Adipocyte (in vitro differentiated cells): ENCODE data around the gene VWA5A.
A peak's percentile ranks its signal among the peaks of the same experiment; 100 is the strongest.

ENCODE experiments used
- DNase-seq: peaks from one replicate; pipeline ENCODE4 v3.0.0-alpha.2; 2015; ENCODE audit warnings: low read depth
- H3K27me3 ChIP-seq: replicated peaks from 2 replicates; pipeline ENCODE4 v1.7.0; 2013; ENCODE audit warnings: mild to moderate bottlenecking, low read length, moderate library complexity; ENCODE audit not compliant: control insufficient read depth, insufficient read depth
- H3K36me3 ChIP-seq: 2 replicates; pipeline ENCODE4 v1.7.0; 2013; ENCODE audit warnings: low read length, mild to moderate bottlenecking, moderate library complexity; ENCODE audit not compliant: control insufficient read depth, insufficient read depth, severe bottlenecking
- H3K4me1 ChIP-seq: 2 replicates; pipeline ENCODE4 v1.7.0; 2013; ENCODE audit warnings: mild to moderate bottlenecking, low read length, moderate library complexity; ENCODE audit not compliant: control insufficient read depth, insufficient read depth
- H3K4me3 ChIP-seq: 2 replicates; pipeline ENCODE4 v1.7.0; 2013; ENCODE audit warnings: mild to moderate bottlenecking, low read length, moderate library complexity
- H3K9ac ChIP-seq: 2 replicates; pipeline ENCODE4 v1.7.0; 2013; ENCODE audit warnings: mild to moderate bottlenecking, low read length, moderate library complexity
- H3K9me3 ChIP-seq: 2 replicates; pipeline ENCODE4 v1.7.0; 2013; ENCODE audit warnings: mild to moderate bottlenecking, low read length, moderate library complexity; ENCODE audit not compliant: control insufficient read depth

Gene VWA5A

DNA sequence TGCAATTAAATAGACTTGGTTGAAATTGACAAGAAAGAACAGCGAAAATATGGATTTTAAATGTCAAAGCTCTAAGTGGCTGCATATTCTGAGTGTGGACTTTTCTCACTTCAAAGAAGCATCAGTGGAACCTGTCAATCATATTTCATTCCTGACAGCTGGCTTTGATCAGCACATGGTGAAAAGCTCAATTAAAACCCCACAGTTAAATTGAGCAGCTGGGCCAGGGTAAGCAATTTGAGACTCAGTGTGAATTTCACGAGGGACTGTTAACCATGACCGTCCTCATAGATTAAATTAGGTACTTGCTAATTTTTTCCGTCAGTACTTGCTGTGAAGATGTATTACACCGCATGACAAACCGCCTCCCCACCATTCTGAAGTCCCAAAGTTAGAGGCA is 56.9 kb downstream of the VWA5A start:
- no peaks in the 10 kb centered on the region for H3K27me3 ChIP-seq
- no peaks in the 10 kb centered on the region for H3K36me3 ChIP-seq
- no peaks in the 10 kb centered on the region for H3K4me1 ChIP-seq
- no peak for DNase-seq
- H3K4me3 ChIP-seq = no peak overlapping the region
- no peaks in the 10 kb centered on the region for H3K9me3 ChIP-seq
- H3K9ac ChIP-seq = no peak overlapping the region

DNA sequence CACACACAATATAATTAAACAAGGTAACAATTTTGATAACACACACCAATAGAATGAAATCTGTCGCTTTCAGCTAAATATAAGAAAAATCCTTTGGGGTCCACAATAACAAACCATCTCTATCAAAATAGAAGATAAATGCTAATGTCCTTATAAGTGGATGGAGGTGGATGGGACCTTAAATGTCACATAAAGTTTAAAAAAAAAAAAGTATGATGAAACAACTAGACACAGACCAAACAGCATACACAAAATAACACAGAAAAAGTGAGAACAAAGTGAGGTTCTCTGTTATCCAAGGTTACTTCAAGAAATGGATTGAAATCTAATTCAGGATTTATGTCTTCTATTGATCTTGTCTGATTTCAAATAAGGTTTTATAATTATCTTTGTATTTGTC is 57.3 kb downstream of the VWA5A start:
- Histone ChIP-seq H3K4me3 (no peak overlapping the region), H3K27me3 (no peaks in the 10 kb centered on the region), H3K4me1 (no peaks in the 10 kb centered on the region)

DNA sequence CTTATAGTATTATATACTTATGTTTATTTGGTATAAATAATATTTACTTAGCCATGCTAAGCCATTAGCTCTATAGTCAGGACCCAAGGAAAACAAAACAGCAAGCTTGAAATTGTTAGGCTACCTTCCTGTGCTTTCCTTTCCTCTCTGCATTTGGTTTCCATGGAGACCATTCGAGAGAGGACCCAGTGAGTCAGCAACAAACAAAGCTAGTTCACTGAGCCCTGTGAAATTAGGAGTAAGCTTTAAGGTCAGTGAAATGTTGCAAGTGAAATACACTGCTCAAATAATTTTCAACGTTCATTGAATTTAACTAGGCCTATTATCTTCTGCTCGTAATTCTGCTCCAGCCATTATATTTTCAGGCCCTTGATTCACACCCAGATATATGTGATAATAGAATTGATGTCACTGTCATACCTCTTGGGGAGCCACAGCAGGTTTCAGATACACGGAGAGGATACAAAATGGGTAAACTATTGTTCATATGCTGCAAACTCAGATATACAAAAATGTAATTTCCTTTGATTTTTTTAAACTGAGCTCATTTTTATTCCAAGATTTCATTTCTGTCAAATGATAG is 58.8 kb downstream of the VWA5A start:
- peak; percentile 93 for DNase-seq

More for the DNA sequence above, 57.3 kb downstream of the VWA5A start:
- Histone ChIP-seq H3K36me3 (no peaks in the 10 kb centered on the region), H3K9me3 (no peaks in the 10 kb centered on the region), H3K9ac (no peak overlapping the region)
- DNase-seq = no peak

GRCh38 chr11:124176925-124177715 is 61.9 kb downstream of the VWA5A start:
- peaks cover 4% of the 10 kb centered on the region for H3K4me1 ChIP-seq
- no peak overlapping the region for H3K9ac ChIP-seq
- no peak for DNase-seq
- H3K36me3 ChIP-seq = no peaks in the 10 kb centered on the region
- H3K4me3 ChIP-seq = no peak overlapping the region
- H3K27me3 ChIP-seq = no peaks in the 10 kb centered on the region
- no peaks in the 10 kb centered on the region for H3K9me3 ChIP-seq

More for the DNA sequence above, 58.8 kb downstream of the VWA5A start:
- Histone ChIP-seq H3K9ac (no peak overlapping the region), H3K4me1 (no peaks in the 10 kb centered on the region), H3K9me3 (no peaks in the 10 kb centered on the region), H3K36me3 (no peaks in the 10 kb centered on the region), H3K4me3 (no peak overlapping the region), H3K27me3 (no peaks in the 10 kb centered on the region)

DNA sequence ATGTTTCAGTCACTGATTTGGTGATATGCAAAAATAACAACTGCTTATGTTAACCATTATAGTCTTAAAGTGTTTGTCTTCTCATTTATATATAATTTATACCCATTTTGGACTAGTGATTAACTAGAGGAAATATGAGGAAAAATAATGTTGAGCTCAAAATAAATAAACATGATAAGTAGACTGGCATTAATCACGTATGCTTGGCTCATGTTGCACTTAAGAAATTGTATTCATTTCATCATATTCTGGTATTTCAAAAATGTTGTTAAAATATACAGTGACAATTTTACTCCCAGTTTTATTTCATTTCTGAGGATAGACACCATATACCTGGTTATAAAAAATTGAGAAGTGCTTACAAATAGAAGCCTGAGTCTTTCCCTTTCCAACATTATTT is 64.1 kb downstream of the VWA5A start:
- no peaks in the 10 kb centered on the region for H3K9me3 ChIP-seq
- H3K36me3 ChIP-seq = no peaks in the 10 kb centered on the region
- peaks cover 3% of the 10 kb centered on the region for H3K27me3 ChIP-seq
- H3K4me3 ChIP-seq = no peak overlapping the region
- DNase-seq = peak; percentile 57
- peaks cover 4% of the 10 kb centered on the region for H3K4me1 ChIP-seq
- no peak overlapping the region for H3K9ac ChIP-seq

DNA sequence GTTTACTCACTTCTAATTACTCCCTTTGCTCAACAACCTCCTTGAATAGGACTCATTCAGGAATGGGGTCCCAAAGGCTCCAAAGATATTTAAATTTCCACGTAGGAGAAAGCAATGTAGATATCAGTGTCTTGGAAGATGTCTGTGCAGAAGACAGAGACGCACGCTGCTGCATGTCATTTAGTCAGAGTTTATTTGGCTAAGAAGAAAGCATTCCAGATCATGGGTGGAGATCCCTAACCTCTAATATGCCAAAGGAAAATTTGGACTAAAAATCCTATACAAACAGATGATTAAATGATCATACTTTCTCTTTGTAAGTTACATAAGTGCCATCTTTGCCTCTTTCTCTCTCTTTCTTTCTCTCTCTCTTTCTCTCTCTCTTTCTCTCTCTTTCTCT is 67.8 kb downstream of the VWA5A start, which contains the start of gene OR10D3:
TSS of gene OR10D3 (plus strand) at position 278 of the 400 bp plus-strand sequence. CDS start 1,925 bp downstream, outside the sequence.
- DNase-seq = no peak
- Histone ChIP-seq H3K4me3 (no peak within 1 kb of the TSS), H3K4me1 (peaks cover 4% of the 10 kb centered on the region), H3K36me3 (no peaks in the 10 kb centered on the region), H3K27me3 (peaks cover 20% of the 10 kb centered on the region), H3K9ac (no peak within 1 kb of the TSS), H3K9me3 (no peaks in the 10 kb centered on the region)

GRCh38 chr11:124190298-124191139 is 75.3 kb downstream of the VWA5A start:
- Histone ChIP-seq H3K4me3 (no peak overlapping the region), H3K9ac (no peak overlapping the region), H3K4me1 (peaks cover 15% of the 10 kb centered on the region), H3K9me3 (no peaks in the 10 kb centered on the region), H3K36me3 (no peaks in the 10 kb centered on the region), H3K27me3 (peaks cover 16% of the 10 kb centered on the region)
- no peak for DNase-seq

GRCh38 chr11:124193221-124194010 is 78.2 kb downstream of the VWA5A start:
- H3K9me3 ChIP-seq = no peaks in the 10 kb centered on the region
- peaks cover 8% of the 10 kb centered on the region for H3K27me3 ChIP-seq
- peak; percentile 64 for DNase-seq
- no peak overlapping the region for H3K4me3 ChIP-seq
- H3K4me1 ChIP-seq = peaks cover 15% of the 10 kb centered on the region
- H3K9ac ChIP-seq = no peak overlapping the region
- H3K36me3 ChIP-seq = no peaks in the 10 kb centered on the region

- Histone ChIP-seq H3K36me3 (no peaks in the 10 kb centered on the region), H3K4me1 (peaks cover 15% of the 10 kb centered on the region), H3K9ac (no peak overlapping the region), H3K9me3 (no peaks in the 10 kb centered on the region), H3K4me3 (peak overlapping the region; percentile 58), H3K27me3 (peaks cover under 1% of the 10 kb centered on the region)
- peak; percentile 59 for DNase-seq
Observed at GRCh38 chr11:124194293-124195188, 79.3 kb downstream of the VWA5A start.

DNA sequence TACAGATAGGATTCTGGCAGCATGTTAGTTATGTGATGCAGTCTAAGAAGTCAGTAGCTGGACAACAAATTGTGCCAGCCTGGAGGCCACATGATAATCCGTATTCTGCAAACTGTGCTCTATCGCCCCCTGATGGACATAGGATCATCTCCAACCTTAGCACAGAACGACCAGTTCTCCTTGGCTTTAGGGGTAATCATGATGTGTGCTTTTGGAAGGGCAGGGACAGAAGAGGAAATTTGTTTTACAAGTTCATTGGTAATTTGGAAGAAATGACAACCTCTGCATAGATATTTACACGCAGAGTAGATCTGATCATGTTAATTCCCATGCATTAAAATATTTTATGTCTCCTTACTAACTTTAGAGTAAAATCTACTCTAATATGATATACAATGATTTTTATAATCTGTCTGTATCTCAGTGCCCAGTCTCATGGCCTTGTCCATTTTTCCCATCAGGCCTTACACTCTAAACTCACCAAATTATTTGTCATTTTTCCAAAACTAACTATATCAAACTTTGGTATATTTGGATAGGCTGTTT is 80.0 kb downstream of the VWA5A start:
- Histone ChIP-seq H3K9ac (no peak overlapping the region), H3K27me3 (no peaks in the 10 kb centered on the region), H3K4me1 (peaks cover 15% of the 10 kb centered on the region), H3K9me3 (no peaks in the 10 kb centered on the region), H3K36me3 (no peaks in the 10 kb centered on the region), H3K4me3 (peak overlapping the region; percentile 58)
- DNase-seq = peak; percentile 72
